Spleen (tissue), 7 donors: Measurements from ENCODE around the gene TLCD2.
"Not testable (repeated sequence)": the region's sequence is repeated elsewhere in the genome, so short reads cannot be mapped to it uniquely, and the experiment has no call there.

Source experiments
- CTCF ChIP-seq, 11 experiments: fragments of 200-600 bp in 7 of 11; fragments of 450-650 bp in 4 of 11; sonication (generic) in 4 of 11; IDR thresholded peaks in 8 of 11; conservative IDR thresholded peaks in 3 of 11; 1 replicate in 7 of 11; 2 replicates in 4 of 11; pipeline versions ENCODE4 v1.4.0 to v1.8.0; 2016 to 2021; ENCODE audit warnings: antibody characterized with exemption in 11 of 11, inconsistent platforms in 4 of 11, mild to moderate bottlenecking in 1 of 11
- POLR2A ChIP-seq, 3 donors: fragments of 450-650 bp; IDR thresholded peaks; one replicate each; pipeline ENCODE4 v1.5.1; 2017; ENCODE audit warnings: antibody characterized with exemption in 3 of 3, mild to moderate bottlenecking in 1 of 3
- POLR2AphosphoS5 ChIP-seq, 3 donors: sonication (generic); formaldehyde crosslinking; IDR thresholded peaks; one replicate each; pipeline ENCODE4 v1.5.1; 2017; ENCODE audit warnings: antibody characterized with exemption in 3 of 3
- donor health status: DM: no; HTN: no; CAD: no; lungs with moderate emphysema.
- donor health status: DM: no; HTN: no; CAD: no.
- donor health status: DM: no; HTN: no; CAD: no.

- not testable (repeated sequence) for TF ChIP-seq CTCF (IDR thresholded peaks at IDR 0.05 in 8 of 11, conservative IDR thresholded peaks at IDR 0.05 in 3 of 11); POLR2AphosphoS5 (IDR thresholded peaks at IDR 0.05); POLR2A (IDR thresholded peaks at IDR 0.05)
These were observed 46.2 kb downstream of the TLCD2 start for GRCh38 chr17:1663934-1664333.
